HG02938 (cell line): ENCODE measurements around the gene SYNPO2.

Experiments used
- ATAC-seq: cut with Tn5 transposase; IDR thresholded peaks from one replicate; pipeline ENCODE4 v1.9.1; 2021; ENCODE audit warnings: mild to moderate bottlenecking, moderate library complexity; ENCODE audit not compliant: unreplicated experiment

The SYNPO2 gene

DNA sequence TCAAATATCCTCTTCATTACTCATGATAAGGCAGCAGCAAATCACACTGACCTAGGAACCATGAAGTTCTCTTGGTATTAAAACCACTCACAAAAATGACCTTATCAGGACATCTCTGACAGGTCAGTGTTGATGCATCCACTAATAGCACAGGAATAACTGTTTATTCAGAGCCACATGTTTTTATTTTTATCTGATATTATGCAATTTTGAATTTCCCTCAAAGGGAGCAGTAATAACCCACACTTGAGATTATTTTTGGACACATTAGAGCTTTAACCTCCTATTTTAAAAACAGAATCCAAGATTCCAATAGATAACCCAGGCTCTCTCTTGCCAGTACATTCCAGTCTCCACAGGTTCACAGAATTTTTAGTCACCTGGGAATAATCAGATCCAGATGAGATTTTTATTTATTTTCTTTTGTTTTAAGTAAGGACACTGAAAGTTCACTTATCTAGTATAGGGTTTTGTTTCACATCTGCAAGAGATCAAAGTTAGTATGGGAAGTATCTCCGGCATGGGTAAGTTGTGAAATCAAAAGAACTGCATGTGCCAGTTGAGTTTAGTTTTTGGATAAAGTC, 210.7 kb downstream of the SYNPO2 start:
- ATAC-seq, result no peak

DNA sequence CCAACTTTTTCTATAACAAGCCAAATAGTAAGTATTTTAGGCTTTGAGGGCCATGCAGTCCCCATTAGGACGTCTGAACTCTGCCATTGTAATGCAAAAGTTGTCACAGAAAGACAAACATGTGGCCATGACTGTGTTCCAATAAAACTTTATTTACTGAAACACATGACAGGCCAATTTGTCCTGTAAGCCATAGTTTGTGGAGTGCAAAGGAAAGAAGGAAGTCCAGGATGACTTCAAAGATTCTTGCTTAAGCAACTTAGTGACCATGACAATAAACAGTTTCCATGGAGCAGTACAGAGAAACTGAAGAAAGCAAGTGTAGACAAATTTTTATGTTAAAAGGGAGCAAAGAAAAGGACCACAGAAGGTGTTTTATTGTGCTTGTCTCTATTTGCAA, 212.0 kb downstream of the SYNPO2 start:
- no peak for ATAC-seq

DNA sequence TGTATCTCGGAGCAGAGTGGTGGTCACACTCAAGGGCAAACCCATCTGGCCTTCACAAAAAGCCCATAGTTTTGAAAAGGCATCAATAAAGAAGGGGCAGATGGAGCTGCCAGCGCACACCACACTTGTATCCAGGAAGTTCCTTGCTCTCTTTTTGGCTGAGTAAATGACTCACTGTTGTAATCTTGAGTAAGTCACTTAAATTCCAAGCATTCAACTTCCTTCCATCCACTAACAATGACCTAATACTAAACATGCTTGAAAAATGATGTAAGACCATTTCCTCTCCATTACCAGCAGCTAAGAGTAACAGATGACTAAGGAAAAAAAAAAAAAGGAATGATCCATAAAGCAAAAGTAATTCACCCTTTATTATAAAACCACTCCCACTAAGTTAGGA, 214.6 kb downstream of the SYNPO2 start:
- ATAC-seq, result no peak

DNA sequence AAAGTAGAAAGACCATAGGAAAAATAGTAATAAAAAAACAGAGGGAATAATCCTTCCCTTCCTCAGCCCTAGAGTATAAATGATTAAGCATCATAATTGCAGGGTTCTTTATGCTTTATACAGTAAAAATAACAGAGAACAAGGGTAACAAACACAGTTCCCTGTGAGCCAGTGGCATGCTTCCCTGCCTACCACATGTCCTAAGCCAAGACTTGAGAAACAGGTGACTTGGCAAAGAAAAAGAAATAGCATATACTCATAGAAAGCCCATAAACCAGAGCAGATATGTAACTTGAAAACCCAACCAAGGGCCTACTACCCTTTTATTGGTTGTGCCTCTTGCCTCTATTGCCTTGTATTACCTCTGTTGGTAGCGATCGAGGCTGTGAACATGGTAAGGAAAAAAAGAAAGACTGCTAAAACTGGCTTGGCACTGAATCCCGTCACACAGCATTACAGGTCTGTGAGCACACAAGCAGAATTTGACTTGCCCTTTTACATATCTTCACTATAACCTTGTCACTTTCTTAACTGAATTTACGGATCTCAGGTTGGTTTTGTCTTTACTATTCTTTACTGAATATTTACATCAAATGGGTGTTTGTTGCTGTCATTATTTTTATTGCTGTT, 216.1 kb downstream of the SYNPO2 start:
- no peak for ATAC-seq

DNA sequence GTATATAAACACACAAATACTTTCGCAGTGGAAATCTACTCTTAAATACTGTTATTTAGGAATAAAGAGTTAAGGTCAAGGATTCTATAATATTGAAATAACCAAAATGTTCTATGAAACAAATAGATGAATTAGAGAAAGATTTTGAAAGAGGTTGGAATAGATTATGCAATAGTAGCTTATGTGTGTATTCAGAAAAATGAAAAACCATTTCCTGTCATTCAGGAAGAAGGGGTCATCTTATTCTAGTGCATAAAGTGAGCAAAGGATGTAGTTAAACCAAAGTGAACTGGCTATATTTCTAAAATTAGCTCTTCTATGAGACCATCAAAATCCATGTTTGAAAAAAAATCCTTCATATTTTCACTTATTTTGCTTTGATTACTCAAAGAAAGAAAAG, 217.0 kb downstream of the SYNPO2 start:
- no peak for ATAC-seq

DNA sequence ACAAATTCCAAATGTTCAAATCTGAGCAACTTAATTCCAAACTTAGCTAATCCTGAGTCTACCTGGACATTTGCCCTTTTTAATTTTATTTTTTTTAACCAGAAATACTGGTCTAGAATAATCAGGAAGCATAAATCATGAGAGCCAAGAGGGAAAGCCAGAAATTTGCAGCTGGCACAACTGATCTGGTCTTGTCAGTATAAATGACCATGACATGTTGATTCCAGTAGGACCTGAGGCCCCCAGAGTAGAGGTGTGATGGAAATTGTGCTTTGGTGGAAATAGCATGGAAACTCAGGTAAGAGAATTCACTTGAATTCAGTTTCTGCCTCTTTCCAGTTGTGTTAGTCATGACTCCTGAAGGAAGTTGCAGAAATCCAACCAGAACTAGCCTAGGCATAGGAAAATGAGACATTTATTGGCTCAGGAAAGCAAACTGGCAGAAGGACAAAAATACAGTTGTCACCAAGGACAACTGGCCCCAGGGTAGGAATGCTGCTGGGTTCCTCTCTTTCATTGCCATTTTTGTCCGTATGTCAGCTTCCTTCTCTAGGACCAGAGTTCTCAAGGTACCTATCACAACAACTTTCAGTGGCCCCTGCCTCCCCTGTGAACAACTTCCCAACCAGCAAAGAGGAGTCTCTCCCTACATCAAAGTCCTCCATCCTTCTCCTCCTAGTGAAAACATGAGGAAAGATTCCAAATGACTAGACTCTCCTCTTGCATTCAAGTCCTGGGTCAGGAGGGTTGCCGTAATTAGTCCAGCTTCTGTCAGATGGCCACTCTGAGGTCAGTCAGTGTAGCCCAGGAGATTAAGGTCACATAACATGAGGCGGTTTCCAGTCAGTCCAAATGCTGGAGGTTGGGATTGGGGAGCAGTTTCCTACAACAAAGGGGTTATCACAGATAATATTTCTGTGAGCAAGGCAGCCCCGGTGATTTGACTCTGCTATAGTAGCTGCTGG, 217.7 kb downstream of the SYNPO2 start:
- no peak for ATAC-seq

DNA sequence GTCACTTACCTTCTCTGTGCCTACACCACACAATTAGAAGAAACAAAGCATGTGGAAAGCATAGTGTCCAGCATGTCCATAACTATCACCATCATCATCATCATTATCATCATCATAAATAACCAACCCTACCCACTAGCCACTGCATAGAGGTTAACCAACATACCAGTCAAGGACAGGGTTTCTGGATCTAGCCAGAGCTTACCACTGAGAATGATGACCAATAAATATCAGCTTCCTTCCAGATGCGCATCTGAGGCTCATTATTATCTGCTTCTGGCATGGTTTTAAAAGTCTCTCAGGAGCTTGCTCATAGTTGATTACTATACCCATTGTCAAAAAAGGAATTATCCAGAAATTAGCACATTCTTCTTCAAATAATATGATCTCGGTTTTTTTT, 221.5 kb downstream of the SYNPO2 start:
- ATAC-seq, result no peak
